SH-SY5Y (cell line): Measurements from ENCODE around the gene HSP90AB1.

Experiments used
- GATA2 ChIP-seq: IDR thresholded peaks from 2 replicates; pipeline ENCODE4 v1.6.1; 2011; ENCODE audit warnings: mild to moderate bottlenecking, low read depth, low read length
- GATA3 ChIP-seq: IDR thresholded peaks from 2 replicates; pipeline ENCODE4 v1.6.1; 2011; ENCODE audit warnings: low read depth, mild to moderate bottlenecking, low read length, moderate library complexity

GRCh38 chr6:44278315-44278714 lies 31.4 kb downstream of the HSP90AB1 start:
- TF ChIP-seq GATA2: no peak
- no peak for TF ChIP-seq GATA3
